Measurements from ENCODE around the gene RAPGEF5. TPM values are rescaled to one million over a fixed set of nuclear protein-coding genes. Genes with fewer than 3 reads are reported as not detected.

RAPGEF5 gene
- polyA plus RNA-seq, 1 donor (not counting 4 experiments of a cell fraction or from before 2014, with no cell fraction given), result 2.1 TPM

DNA sequence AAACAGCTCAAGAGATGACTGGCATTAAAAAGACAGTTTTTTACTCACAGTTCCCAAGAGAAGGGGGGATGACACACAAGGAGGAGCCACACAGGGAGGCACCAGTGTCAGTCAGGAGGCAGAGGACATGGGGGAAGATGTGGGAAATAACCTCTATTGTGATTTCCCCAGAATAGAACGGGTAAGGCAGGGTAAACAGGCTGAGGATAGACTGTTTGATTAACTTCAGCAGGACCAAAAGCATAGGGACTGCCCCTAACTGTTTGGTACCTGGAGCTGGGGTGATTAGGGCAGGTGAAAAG lies 60.7 kb downstream of the RAPGEF5 start:
- Histone ChIP-seq H3K4me1 (ENCODE audit: control insufficient read depth, extremely low read depth, insufficient read depth, low read length) (no peaks in the 10 kb centered on the region), H2AFZ (ENCODE audit: control insufficient read depth, low read length) (no peak overlapping the region), H3K4me2 (ENCODE audit: control insufficient read depth, extremely low read depth, insufficient read depth, low read depth, low read length) (no peak overlapping the region), H3K9ac (ENCODE audit: control insufficient read depth, extremely low read depth, insufficient read depth, low read length) (no peak overlapping the region), H3K27me3 (ENCODE audit: control insufficient read depth, extremely low read depth, insufficient read depth, low read length) (no peaks in the 10 kb centered on the region), H3K4me3 (ENCODE audit: control insufficient read depth in 2 of 3, extremely low read depth in 1 of 3, insufficient read depth in 2 of 3, low read depth in 1 of 3, low read length in 3 of 3) (no peak overlapping the region), H3K36me3 (ENCODE audit: control insufficient read depth in 2 of 2, extremely low read depth in 1 of 2, insufficient read depth in 2 of 2, low read length in 2 of 2) (no peaks in the 10 kb centered on the region), H3K9me1 (ENCODE audit: control insufficient read depth, extremely low read depth, insufficient read depth, low read length) (no peaks in the 10 kb centered on the region), H3K79me2 (ENCODE audit: control insufficient read depth, insufficient read depth, low read length) (no peaks in the 10 kb centered on the region), H4K20me1 (ENCODE audit: control insufficient read depth, extremely low read depth, insufficient read depth, low read length) (no peaks in the 10 kb centered on the region), H3K9me3 (ENCODE audit: control insufficient read depth, low read depth, low read length) (no peaks in the 10 kb centered on the region), H3K27ac (ENCODE audit: control insufficient read depth, insufficient read depth, low read length) (no peak overlapping the region)
- no peak for TF ChIP-seq EZH2 (IDR thresholded peaks at IDR 0.05; ENCODE audit: low read length)
- TF ChIP-seq, protein P1, sequence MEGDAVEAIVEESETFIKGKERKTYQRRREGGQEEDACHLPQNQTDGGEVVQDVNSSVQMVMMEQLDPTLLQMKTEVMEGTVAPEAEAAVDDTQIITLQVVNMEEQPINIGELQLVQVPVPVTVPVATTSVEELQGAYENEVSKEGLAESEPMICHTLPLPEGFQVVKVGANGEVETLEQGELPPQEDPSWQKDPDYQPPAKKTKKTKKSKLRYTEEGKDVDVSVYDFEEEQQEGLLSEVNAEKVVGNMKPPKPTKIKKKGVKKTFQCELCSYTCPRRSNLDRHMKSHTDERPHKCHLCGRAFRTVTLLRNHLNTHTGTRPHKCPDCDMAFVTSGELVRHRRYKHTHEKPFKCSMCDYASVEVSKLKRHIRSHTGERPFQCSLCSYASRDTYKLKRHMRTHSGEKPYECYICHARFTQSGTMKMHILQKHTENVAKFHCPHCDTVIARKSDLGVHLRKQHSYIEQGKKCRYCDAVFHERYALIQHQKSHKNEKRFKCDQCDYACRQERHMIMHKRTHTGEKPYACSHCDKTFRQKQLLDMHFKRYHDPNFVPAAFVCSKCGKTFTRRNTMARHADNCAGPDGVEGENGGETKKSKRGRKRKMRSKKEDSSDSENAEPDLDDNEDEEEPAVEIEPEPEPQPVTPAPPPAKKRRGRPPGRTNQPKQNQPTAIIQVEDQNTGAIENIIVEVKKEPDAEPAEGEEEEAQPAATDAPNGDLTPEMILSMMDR (optimal IDR thresholded peaks at IDR 0.05 in 1 of 3, IDR thresholded peaks at IDR 0.05 in 1 of 3, conservative IDR thresholded peaks at IDR 0.05 in 1 of 3; ENCODE audit: extremely low read depth in 1 of 3, insufficient read depth in 2 of 3, low read length in 3 of 3), result no peak
- FAIRE-seq, result no peak
- DNase-seq (ENCODE audit: low read depth, low spot score), result no peak
- dilution Hi-C loops (cut with MboI; ENCODE audit: extremely low pct_ligation_motif_present, low sequenced_read_pairs), result no loop called here

DNA sequence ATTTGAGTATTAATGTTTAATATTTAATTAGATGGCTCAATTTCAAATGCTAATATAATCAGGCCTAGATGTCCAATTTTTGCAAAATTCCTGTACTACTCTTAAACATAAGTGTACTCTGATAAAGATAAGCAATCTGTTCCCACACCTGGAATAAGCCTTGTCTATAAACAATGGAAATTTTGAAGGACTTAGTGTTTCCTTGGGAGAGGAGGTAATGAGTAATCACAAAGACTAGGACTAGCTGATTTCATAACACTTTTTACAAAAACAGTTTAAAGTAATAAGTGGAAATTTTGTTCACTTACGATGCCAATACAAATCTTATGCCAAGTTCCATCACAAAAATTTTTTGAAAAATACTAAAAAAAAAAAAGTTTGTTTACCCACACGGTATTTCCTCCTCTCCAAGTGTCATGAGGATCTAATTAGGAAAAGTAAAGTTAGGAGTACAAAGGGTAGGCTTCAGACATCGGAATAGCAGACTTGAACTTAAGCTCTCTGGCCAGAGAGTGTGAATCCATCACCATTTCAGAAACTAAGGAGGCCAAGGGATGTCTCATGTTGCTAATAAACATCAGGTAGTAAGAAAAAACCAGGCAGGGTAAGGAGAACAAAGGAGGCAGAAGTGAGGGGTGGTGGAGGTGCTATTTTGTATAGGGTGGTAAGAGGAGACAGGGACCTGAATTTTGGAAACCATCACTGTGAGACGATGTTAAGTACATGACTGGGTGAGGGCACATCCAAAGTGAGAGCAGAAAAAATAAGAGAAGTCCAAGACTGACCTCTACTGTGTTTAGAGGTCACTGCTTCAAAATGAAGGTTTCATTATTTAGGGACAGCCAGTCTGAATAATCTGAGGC lies 61.3 kb downstream of the RAPGEF5 start:
- Histone ChIP-seq H3K4me1 (ENCODE audit: control insufficient read depth, extremely low read depth, insufficient read depth, low read length) (no peaks in the 10 kb centered on the region), H3K27ac (ENCODE audit: control insufficient read depth, insufficient read depth, low read length) (no peak overlapping the region), H3K4me3 (ENCODE audit: control insufficient read depth in 2 of 3, extremely low read depth in 1 of 3, insufficient read depth in 2 of 3, low read depth in 1 of 3, low read length in 3 of 3) (no peak overlapping the region), H3K4me2 (ENCODE audit: control insufficient read depth, extremely low read depth, insufficient read depth, low read depth, low read length) (no peak overlapping the region), H3K9ac (ENCODE audit: control insufficient read depth, extremely low read depth, insufficient read depth, low read length) (no peak overlapping the region), H4K20me1 (ENCODE audit: control insufficient read depth, extremely low read depth, insufficient read depth, low read length) (no peaks in the 10 kb centered on the region), H2AFZ (ENCODE audit: control insufficient read depth, low read length) (no peak overlapping the region), H3K79me2 (ENCODE audit: control insufficient read depth, insufficient read depth, low read length) (no peaks in the 10 kb centered on the region), H3K27me3 (ENCODE audit: control insufficient read depth, extremely low read depth, insufficient read depth, low read length) (no peaks in the 10 kb centered on the region), H3K36me3 (ENCODE audit: control insufficient read depth in 2 of 2, extremely low read depth in 1 of 2, insufficient read depth in 2 of 2, low read length in 2 of 2) (no peaks in the 10 kb centered on the region), H3K9me3 (ENCODE audit: control insufficient read depth, low read depth, low read length) (no peaks in the 10 kb centered on the region), H3K9me1 (ENCODE audit: control insufficient read depth, extremely low read depth, insufficient read depth, low read length) (no peaks in the 10 kb centered on the region)
- no peak for FAIRE-seq
- dilution Hi-C loops (cut with MboI; ENCODE audit: extremely low pct_ligation_motif_present, low sequenced_read_pairs), result no loop called here
- no peak for DNase-seq (ENCODE audit: low read depth, low spot score)
- no peak for TF ChIP-seq EZH2 (IDR thresholded peaks at IDR 0.05; ENCODE audit: low read length)
- TF ChIP-seq, protein P1 (optimal IDR thresholded peaks at IDR 0.05 in 1 of 3, IDR thresholded peaks at IDR 0.05 in 1 of 3, conservative IDR thresholded peaks at IDR 0.05 in 1 of 3; ENCODE audit: extremely low read depth in 1 of 3, insufficient read depth in 2 of 3, low read length in 3 of 3), result no peak

All from keratinocyte (primary cell).